BLaER1 treated with 17β-estradiol and CSF1 and Interleukin-3, amounts not matched to agents 10 nM and 100 nM (cell line): ENCODE results near the gene FHOD1.
A peak's percentile ranks its signal among the peaks of the same experiment; 100 is the strongest.

Experiments
- H3K27ac ChIP-seq, 11 experiments: shearing (Covaris generic); formaldehyde crosslinking; 2 replicates each; pipeline ENCODE4 v1.8.1; 2022
- H3K27me3 ChIP-seq, 11 experiments: shearing (Covaris generic); formaldehyde crosslinking; 2 replicates each; pipeline ENCODE4 v1.8.1; 2022
- H3K36me3 ChIP-seq, 11 experiments: shearing (Covaris generic); formaldehyde crosslinking; 2 replicates each; pipeline ENCODE4 v1.8.1; 2022
- H3K4me1 ChIP-seq, 10 experiments: shearing (Covaris generic); formaldehyde crosslinking; 2 replicates each; pipeline ENCODE4 v1.8.1; 2022
- H3K4me2 ChIP-seq, 11 experiments: shearing (Covaris generic); formaldehyde crosslinking; 2 replicates each; pipeline ENCODE4 v1.8.1; 2022
- H3K4me3 ChIP-seq, 10 experiments: shearing (Covaris generic); formaldehyde crosslinking; 2 replicates each; pipeline ENCODE4 v1.8.1; 2022
- H3K9ac ChIP-seq, 11 experiments: shearing (Covaris generic); formaldehyde crosslinking; 2 replicates each; pipeline ENCODE4 v1.8.1; 2022
- H3K9me3 ChIP-seq, 11 experiments: shearing (Covaris generic); formaldehyde crosslinking; replicated peaks in 1 of 11; 2 replicates each; pipeline ENCODE4 v1.8.1; 2022
- H4K20me1 ChIP-seq, 11 experiments: shearing (Covaris generic); formaldehyde crosslinking; 2 replicates each; pipeline ENCODE4 v1.8.1; 2022
- Cebpa-rat ChIP-seq, 11 experiments: shearing (Covaris generic); IDR thresholded peaks; 2 replicates each; pipeline ENCODE4 v1.8.1; 2022

The FHOD1 gene

GRCh38 chr16:67242138-67242730, 5.0 kb downstream of the FHOD1 start:
- Histone ChIP-seq H3K27me3 (no peaks in the 10 kb centered on the region), H3K4me3 (0 out of 20 replicates have a peak overlapping the region, but pooled peaks of 1 of the 10 experiments have one; percentile 18), H4K20me1 (peaks cover 0 to 66% (median 27%) of the 10 kb centered on the region in 11 experiments; a peak in 16 of 22 replicates), H3K4me1 (peaks cover 50 to 88% (median 79%) of the 10 kb centered on the region in 10 experiments), H3K36me3 (peaks cover 18 to 35% (median 25%) of the 10 kb centered on the region in 11 experiments), H3K9me3 (no peaks in the 10 kb centered on the region), H3K9ac (peak overlapping the region in 9 of 11 experiments; percentile 15 to 62 (median 27); a peak in 8 of 22 replicates), H3K4me2 (peak overlapping the region; percentile 69 to 100 (median 97)), H3K27ac (peak overlapping the region; percentile 14 to 92 (median 71); a peak in 21 of 22 replicates)
- no peak for TF ChIP-seq Cebpa-rat (IDR thresholded peaks at IDR 0.05)

GRCh38 chr16:67241008-67241900, 6.0 kb downstream of the FHOD1 start:
- peaks cover 24 to 42% (median 32%) of the 10 kb centered on the region in 11 experiments for H3K36me3 ChIP-seq
- no peaks in the 10 kb centered on the region for H3K9me3 ChIP-seq
- H3K9ac ChIP-seq: peak overlapping the region in 10 of 11 experiments; percentile 28 to 63 (median 56); a peak in 18 of 22 replicates
- H3K4me2 ChIP-seq: peak overlapping the region; percentile 69 to 100 (median 97)
- no peak for TF ChIP-seq Cebpa-rat (IDR thresholded peaks at IDR 0.05)
- H3K27me3 ChIP-seq: no peaks in the 10 kb centered on the region
- H4K20me1 ChIP-seq: peaks cover 0 to 61% (median 26%) of the 10 kb centered on the region in 11 experiments; a peak in 16 of 22 replicates
- no peak overlapping the region for H3K4me3 ChIP-seq
- H3K4me1 ChIP-seq: peaks cover 50 to 96% (median 76%) of the 10 kb centered on the region in 10 experiments
- H3K27ac ChIP-seq: peak overlapping the region; percentile 45 to 92 (median 71); a peak in 20 of 22 replicates

DNA sequence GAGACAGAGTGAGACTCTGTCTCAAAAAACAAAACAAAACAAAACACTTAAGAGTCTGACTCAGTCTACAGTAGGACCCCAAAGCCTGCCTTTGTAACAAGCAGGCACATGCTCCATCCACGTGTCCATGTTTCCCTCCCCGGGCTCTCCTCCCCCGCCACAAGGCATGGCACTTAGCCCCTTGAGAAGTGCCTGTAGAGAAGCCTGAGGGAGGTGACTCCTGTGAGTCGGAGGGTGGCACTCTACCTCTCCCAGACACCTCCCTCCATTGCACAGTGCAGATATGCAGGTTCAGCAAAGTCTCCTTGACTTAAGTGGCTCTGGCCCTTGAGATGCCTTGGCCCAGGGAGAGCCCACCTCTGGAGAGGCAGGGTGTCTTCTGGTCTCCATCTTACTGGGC, 6.8 kb downstream of the FHOD1 start:
- peak overlapping the region in 7 of 11 experiments; percentile 6 to 99 (median 86); a peak in 11 of 22 replicates for H3K4me2 ChIP-seq
- peak overlapping the region in 4 of 11 experiments; percentile 30 to 51 (median 38); a peak in 6 of 22 replicates for H3K9ac ChIP-seq
- no peak for TF ChIP-seq Cebpa-rat (IDR thresholded peaks at IDR 0.05)
- H3K27ac ChIP-seq: peak overlapping the region in 9 of 11 experiments; percentile 32 to 85 (median 51); a peak in 14 of 22 replicates
- H3K4me3 ChIP-seq: no peak overlapping the region
- H3K4me1 ChIP-seq: peaks cover 49 to 96% (median 76%) of the 10 kb centered on the region in 10 experiments
- peaks cover 0 to 53% (median 20%) of the 10 kb centered on the region in 11 experiments; a peak in 16 of 22 replicates for H4K20me1 ChIP-seq
- peaks cover 24 to 50% (median 39%) of the 10 kb centered on the region in 11 experiments for H3K36me3 ChIP-seq
- no peaks in the 10 kb centered on the region for H3K9me3 ChIP-seq
- H3K27me3 ChIP-seq: no peaks in the 10 kb centered on the region

DNA sequence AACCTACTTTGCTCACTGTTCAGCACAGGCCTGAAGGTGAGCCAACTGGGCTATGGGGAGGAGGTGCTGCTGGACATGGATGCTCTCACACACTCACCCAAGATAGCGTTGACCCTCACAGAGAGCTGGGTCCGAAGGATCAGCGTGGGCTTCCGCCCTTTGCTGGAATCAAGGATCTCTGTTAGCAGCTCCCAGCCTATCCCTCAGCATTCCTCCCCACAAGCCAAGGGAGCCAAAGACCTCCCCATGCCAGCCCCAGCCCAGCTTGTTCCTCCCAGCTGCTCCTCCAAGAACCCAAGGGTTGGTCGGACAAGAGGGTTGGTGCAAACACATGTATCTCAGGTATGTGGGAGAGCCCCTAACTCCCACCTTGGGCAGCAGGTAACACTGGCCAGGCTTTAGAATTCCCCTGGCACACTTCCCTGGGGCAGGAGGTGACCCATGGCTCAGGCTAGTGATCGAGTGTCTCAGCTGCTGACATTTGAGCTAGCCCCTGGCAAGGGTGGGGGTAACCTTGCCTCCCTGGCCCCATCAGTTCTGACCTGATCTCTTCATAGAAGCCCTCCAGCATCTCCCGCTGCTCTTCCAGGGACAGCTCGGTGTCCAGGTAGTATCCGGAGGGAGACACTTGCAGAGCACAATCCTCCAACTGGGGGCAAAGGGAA, 8.3 kb downstream of the FHOD1 start:
- Histone ChIP-seq H3K4me3 (no peak overlapping the region), H3K9ac (no peak overlapping the region), H3K9me3 (no peaks in the 10 kb centered on the region), H3K4me2 (peak overlapping the region in 3 of 11 experiments; percentile 86 to 99 (median 97); a peak in 6 of 22 replicates), H3K4me1 (peaks cover 42 to 96% (median 77%) of the 10 kb centered on the region in 10 experiments), H3K27me3 (no peaks in the 10 kb centered on the region), H3K27ac (peak overlapping the region in 4 of 11 experiments; percentile 11 to 85 (median 26); a peak in 3 of 22 replicates), H4K20me1 (peaks cover 0 to 42% (median 13%) of the 10 kb centered on the region in 11 experiments; a peak in 13 of 22 replicates), H3K36me3 (peaks cover 38 to 65% (median 53%) of the 10 kb centered on the region in 11 experiments)
- no peak for TF ChIP-seq Cebpa-rat (IDR thresholded peaks at IDR 0.05)

DNA sequence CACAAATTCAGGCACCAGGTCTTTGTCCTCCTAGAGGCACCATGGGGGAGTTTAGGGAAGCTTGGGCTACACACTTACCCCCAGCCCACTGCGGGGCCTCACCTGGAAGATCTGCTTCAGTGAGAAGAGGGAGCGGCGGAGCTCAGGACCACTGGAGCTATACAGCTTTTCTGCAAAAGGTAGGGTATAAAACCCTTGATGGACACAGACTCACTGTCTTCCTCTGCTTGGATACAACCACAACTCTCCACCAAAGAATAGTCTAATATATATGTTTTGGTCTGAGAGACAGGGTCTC, 9.1 kb downstream of the FHOD1 start:
- no peak for TF ChIP-seq Cebpa-rat (IDR thresholded peaks at IDR 0.05)
- H3K9me3 ChIP-seq: no peaks in the 10 kb centered on the region
- H3K4me3 ChIP-seq: no peak overlapping the region
- no peak overlapping the region for H3K4me2 ChIP-seq
- H3K9ac ChIP-seq: no peak overlapping the region
- H3K27me3 ChIP-seq: no peaks in the 10 kb centered on the region
- H3K27ac ChIP-seq: peak overlapping the region in 2 of 11 experiments; percentile 3 to 13; a peak in 1 of 22 replicates
- H3K36me3 ChIP-seq: peaks cover 44 to 71% (median 58%) of the 10 kb centered on the region in 11 experiments
- peaks cover 0 to 36% (median 13%) of the 10 kb centered on the region in 11 experiments; a peak in 11 of 22 replicates for H4K20me1 ChIP-seq
- peaks cover 35 to 88% (median 70%) of the 10 kb centered on the region in 10 experiments for H3K4me1 ChIP-seq

GRCh38 chr16:67237396-67238277, 9.6 kb downstream of the FHOD1 start:
- Histone ChIP-seq H3K27ac (peak overlapping the region in 2 of 11 experiments; percentile 3 to 13; a peak in 2 of 22 replicates), H3K9me3 (no peaks in the 10 kb centered on the region), H4K20me1 (peaks cover 0 to 36% (median 13%) of the 10 kb centered on the region in 11 experiments; a peak in 11 of 22 replicates), H3K4me2 (peak overlapping the region in 2 of 11 experiments; percentile 20 to 29; a peak in 1 of 22 replicates), H3K4me3 (no peak overlapping the region), H3K4me1 (peaks cover 29 to 83% (median 64%) of the 10 kb centered on the region in 10 experiments), H3K27me3 (no peaks in the 10 kb centered on the region), H3K9ac (no peak overlapping the region; a peak in 1 of 22 replicates), H3K36me3 (peaks cover 45 to 77% (median 64%) of the 10 kb centered on the region in 11 experiments)
- no peak for TF ChIP-seq Cebpa-rat (IDR thresholded peaks at IDR 0.05)

- peak overlapping the region; percentile 61 to 81 (median 76); a peak in 21 of 22 replicates for H3K9ac ChIP-seq
- H3K27ac ChIP-seq: peak overlapping the region; percentile 46 to 88 (median 78); a peak in 21 of 22 replicates
- peaks cover 21 to 74% (median 55%) of the 10 kb centered on the region in 10 experiments for H3K4me1 ChIP-seq
- TF ChIP-seq Cebpa-rat (IDR thresholded peaks at IDR 0.05): no peak
- no peaks in the 10 kb centered on the region for H3K27me3 ChIP-seq
- peaks cover 0 to 38% (median 14%) of the 10 kb centered on the region in 11 experiments; a peak in 11 of 22 replicates for H4K20me1 ChIP-seq
- no peaks in the 10 kb centered on the region for H3K9me3 ChIP-seq
- H3K4me3 ChIP-seq: peak overlapping the region; percentile 31 to 66 (median 54); a peak in 19 of 20 replicates
- peaks cover 52 to 85% (median 72%) of the 10 kb centered on the region in 11 experiments for H3K36me3 ChIP-seq
- H3K4me2 ChIP-seq: peak overlapping the region; percentile 54 to 86 (median 79)
These were observed 10.5 kb downstream of the FHOD1 start for GRCh38 chr16:67236563-67237395.
